Inflammatory macrophage (primary cell): ENCODE data around the gene MLLT10.
"Not testable (repeated sequence)": the region's sequence is repeated elsewhere in the genome, so short reads cannot be mapped to it uniquely, and the experiment has no call there.

Source experiments
- DNase-seq, 2 donors: peaks; one replicate each; pipeline ENCODE4 v3.0.0-alpha.2; 2020 to 2022

MLLT10 gene

DNA sequence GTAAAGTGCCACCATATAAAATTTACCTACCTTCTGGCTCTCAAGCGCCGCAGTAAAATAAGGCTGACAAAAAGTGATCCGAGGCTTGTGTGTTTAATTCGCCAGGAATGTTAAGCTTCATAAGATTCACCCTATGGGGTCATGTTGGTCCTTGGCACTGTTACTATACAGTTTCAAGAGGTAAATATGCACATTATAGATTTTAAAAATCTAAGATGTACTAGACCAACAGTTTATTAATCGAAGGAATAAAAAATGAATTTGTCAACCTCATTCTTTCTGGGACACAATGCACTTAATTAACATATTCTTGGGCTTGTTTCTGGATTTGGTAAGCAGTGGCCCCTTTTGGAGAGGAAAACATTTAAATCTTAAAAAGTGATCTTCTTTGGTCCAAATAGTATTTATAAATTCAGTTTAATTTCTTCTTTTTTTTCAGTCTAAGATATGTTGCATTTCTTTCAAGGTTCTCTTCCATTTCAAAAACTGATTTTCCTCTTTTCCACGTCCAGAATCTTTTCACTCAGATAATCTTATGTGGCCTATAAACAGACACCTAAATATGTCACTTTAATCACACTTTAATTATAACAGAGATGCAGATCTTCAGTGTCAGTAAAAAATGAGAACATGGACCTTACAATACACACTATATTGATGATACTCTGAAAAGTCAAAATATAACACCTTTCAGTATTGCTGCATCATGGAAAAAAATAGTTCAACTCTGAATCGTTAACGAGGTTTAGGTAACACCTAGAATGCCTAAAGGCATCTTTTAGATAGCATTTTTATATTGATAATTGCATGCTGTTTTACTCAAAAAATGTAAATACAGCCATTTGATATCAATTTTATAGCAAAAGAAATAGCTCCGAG lies 4.8 kb upstream of the MLLT10 start:
- DNase-seq: no peak

DNA sequence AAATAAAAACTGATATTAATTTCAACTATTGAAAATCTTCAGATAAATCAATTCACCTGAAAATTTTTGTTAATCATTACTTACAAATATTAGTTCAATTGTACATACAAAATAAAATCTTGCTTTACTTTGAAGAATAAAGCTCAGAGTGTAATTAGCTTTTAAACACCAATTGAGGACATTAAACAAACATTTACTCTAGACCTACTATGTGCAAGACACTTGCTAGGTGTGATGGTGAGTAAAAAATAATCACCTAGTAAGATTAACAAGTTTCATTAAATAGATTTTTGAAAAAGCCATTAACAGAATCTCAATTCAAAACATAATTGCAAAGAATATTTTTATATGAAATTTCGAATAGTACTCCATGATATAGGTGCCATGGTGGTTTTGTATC lies 3.9 kb upstream of the MLLT10 start:
- no peak for DNase-seq

DNA sequence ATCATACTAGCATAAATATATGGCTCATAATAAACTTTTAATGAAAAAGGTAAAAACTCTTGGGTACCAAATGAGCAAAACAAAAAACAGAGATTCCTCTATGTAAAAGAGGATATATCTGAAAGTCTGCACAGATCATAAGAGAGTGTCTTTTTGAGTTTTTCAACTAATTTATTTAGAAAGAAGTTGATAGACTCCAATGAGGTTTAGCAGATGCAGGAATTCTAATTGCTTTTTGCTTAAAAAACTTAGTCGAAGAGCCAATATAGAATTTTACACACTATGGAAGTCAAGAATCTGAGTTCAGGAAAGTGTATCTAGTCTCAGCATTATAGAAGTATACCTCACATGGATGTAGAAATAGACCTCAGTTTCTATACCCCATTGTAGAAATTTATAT lies 3.4 kb upstream of the MLLT10 start:
- DNase-seq: no peak

DNA sequence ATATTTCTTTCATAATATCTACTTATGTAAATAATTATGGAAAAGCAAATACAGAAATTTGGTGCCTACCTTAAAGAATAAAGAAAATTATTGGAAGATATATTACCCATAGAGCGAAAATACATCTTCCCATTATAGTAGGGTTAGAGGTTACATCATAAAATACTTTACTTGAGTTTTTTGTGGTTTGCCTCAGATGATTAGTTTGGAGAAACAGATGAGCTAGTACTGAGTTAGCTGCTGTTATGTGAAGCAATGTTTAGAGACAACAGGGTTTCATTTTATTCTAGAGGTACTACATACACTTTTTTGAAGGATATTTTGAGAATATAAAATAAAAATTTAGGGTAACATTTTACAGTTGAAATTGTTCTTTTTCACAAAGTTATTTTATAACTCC lies 2.9 kb upstream of the MLLT10 start:
- DNase-seq: peak; percentile 7 to 39

- DNase-seq: no peak
Measured at GRCh38 chr10:21532694-21533466, 1.2 kb upstream of the MLLT10 start.

GRCh38 chr10:21534280-21534586 lies 201 bp downstream of the MLLT10 start:
- no peak for DNase-seq

GRCh38 chr10:21534604-21535493 lies 817 bp downstream of the MLLT10 start:
- DNase-seq: peak; percentile 37 to 72

GRCh38 chr10:21535494-21535965 lies 1.5 kb downstream of the MLLT10 start:
- DNase-seq: no peak

GRCh38 chr10:21535976-21536375 lies 1.9 kb downstream of the MLLT10 start:
- not testable (repeated sequence) for DNase-seq

- no peak for DNase-seq
Measured at GRCh38 chr10:21536874-21537273, 2.8 kb downstream of the MLLT10 start.

DNA sequence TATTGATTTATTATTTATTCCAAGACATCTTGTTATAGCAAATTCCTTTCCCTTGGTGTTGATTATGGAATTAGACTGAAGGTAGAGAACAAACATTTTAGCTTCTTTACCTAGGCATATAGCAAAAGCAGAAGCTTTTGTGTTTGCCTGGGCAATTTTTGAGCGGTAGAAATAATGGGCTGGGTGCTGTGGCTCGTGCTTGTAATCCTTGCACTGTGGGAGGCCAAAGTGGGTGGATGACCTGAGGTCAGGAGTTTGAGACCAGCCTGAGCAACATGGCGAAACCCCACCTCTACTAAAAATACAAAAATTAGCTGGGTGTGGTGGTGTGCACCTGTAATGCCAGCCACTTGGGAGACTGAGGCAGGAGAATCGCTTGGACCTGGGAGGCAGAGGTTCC lies 6.7 kb downstream of the MLLT10 start:
- DNase-seq: peak in 1 of 2 donors; percentile 70

GRCh38 chr10:21547246-21547645 lies 13.2 kb downstream of the MLLT10 start:
- no peak for DNase-seq

GRCh38 chr10:21552638-21553037 lies 18.6 kb downstream of the MLLT10 start:
- DNase-seq: no peak

- DNase-seq: no peak
Measured at GRCh38 chr10:21556527-21556926, 22.5 kb downstream of the MLLT10 start.

DNA sequence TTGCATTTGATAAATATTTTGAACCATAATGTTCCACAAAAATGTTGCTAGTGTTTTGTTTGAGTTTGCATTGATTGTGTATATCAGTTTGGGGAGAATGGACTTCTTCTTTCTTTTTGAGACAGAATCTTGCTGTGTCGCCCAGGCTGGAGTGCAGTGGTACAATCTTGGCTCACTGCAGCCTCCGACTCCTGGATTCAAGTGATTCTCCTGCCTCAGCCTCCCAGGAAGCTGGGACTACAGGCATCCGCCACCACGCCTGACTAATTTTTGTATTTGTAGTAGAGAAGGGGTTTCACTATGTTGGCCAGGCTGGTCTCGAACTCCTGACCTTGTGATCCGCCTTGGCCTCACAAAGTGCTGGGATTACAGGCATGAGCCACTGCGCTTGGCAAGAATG lies 25.0 kb downstream of the MLLT10 start:
- DNase-seq: not testable (repeated sequence)

DNA sequence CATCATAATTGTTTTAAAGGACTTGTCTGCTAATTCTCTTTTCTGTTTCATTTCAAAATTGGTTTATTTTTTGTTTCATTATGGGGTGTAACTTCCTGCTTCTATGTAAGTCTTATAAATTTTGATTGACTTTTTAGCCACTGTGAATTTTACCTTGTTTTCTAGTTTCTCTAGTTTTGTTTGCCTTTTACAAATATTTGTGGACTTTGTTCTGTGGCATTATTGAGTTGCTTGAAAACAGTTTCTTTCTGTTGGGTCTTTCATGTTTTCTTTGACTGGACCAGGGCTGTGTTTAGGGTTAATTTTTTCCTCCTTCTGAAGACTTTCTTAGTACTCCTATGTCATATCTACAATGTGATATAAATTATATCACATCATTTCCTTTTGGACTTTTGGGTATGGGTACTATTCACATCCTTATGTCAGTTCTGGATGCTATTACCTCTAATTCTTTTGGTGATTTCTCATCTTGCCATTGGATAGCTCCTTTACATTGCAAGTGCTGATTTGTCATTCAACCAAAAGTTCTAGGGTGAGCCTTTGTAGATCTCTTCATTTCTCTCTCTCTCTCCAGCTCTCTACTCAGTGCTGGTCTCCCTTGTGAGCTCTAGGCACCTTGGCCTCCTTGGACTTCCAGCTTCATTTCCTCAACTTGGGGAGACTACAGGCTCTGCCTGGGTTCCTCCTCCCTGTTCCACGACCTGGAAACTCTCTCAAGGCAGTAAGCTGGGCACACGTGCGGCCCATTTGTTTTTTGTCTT lies 36.9 kb downstream of the MLLT10 start:
- DNase-seq: no peak

DNA sequence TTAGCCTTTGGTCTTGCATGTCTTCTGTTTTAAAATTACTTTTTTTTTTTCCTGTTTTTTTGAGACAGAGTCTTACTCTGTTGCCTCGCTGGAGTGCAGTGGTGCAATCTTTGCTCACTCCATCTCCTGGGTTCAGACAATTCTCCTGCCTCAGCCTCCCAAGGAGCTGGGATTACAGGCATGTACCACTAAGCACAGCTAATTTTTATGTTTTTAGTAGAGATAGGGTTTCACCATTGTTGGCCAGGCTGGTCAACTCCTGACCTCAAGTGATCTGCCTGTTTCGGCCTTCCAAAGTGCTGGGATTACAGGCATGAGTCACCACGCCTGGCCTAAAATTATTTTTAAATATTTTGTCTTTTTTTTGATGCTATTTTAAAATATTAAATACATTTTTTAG lies 38.5 kb downstream of the MLLT10 start:
- DNase-seq: no peak

- DNase-seq: not testable (repeated sequence)
Measured at GRCh38 chr10:21574514-21574913, 40.5 kb downstream of the MLLT10 start.

DNA sequence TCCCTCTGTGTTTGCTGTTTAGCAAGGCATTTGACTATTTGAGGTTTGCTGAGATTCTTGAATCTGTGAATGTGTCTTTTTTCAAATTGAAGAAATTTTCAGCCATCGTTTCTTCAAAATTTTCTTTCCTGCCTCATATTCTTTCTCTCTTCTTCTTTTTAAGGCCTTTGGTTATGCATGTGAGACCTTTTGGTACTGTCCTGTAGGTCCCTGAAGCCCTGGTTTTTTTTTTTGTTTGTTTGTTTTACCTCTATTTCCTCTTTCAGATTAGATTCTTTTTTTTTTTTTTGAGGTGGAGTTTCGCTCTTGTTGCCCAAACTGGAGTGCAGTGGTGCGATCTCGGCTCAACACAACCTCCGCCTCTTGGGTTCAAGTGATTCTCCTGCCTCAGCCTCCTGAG lies 45.3 kb downstream of the MLLT10 start:
- no peak for DNase-seq

GRCh38 chr10:21581421-21581834 lies 47.4 kb downstream of the MLLT10 start:
- not testable (repeated sequence) for DNase-seq

GRCh38 chr10:21584834-21585530 lies 51.0 kb downstream of the MLLT10 start:
- DNase-seq: no peak
